HEK293 (cell line): ENCODE measurements around the gene MAGI2.

Source experiments
- CTCF ChIA-PET: fragments of 350-600 bp; formaldehyde crosslinking; extraction: SDS; loops from one replicate; lab custom pipeline; 2021; ENCODE audit warnings: antibody characterized with exemption; lab: Yijun Ruan, JAX
- POLR2A ChIA-PET: fragments of 300-600 bp; formaldehyde crosslinking; extraction: SDS; loops from one replicate; lab custom pipeline; 2020; ENCODE audit warnings: antibody characterized with exemption, inconsistent platforms; lab: Yijun Ruan, JAX
- H3K27ac ChIP-seq: fragments of 200-500 bp; sonication (Bioruptor generic); 2 replicates; pipeline ENCODE4 v1.5.1; 2014; ENCODE audit warnings: low read depth, low read length, control low read depth, inconsistent platforms; ENCODE audit errors: extremely low read depth
- H3K36me3 ChIP-seq, 2 experiments: fragments of 200-500 bp in 1 of 2; sonication (Bioruptor generic) in 1 of 2; 1 replicate in 1 of 2; 2 replicates in 1 of 2; pipeline ENCODE4 v1.5.1; 2014 to 2017; ENCODE audit warnings: inconsistent platforms in 2 of 2, low read length in 2 of 2; ENCODE audit not compliant: control insufficient read depth in 2 of 2, insufficient read depth in 1 of 2
- H3K4me1 ChIP-seq: fragments of 200-500 bp; sonication (Bioruptor generic); 2 replicates; pipeline ENCODE4 v1.5.1; 2014; ENCODE audit warnings: mild to moderate bottlenecking, low read length, inconsistent platforms; ENCODE audit not compliant: control insufficient read depth, insufficient read depth
- H3K4me3 ChIP-seq: 2 replicates; pipeline ENCODE4 v1.5.1; 2011; ENCODE audit warnings: low read depth, mild to moderate bottlenecking, control low read depth, low read length, moderate library complexity
- H3K9me3 ChIP-seq: fragments of 200-500 bp; sonication (Bioruptor generic); 2 replicates; pipeline ENCODE4 v1.5.1; 2014; ENCODE audit warnings: low read depth, low read length, inconsistent platforms; ENCODE audit not compliant: control insufficient read depth, insufficient read depth
- BCL11A ChIP-seq: fragments of 450-650 bp; formaldehyde crosslinking; IDR thresholded peaks from 2 replicates; pipeline ENCODE4 v1.5.1; 2016; ENCODE audit warnings: low read depth, missing biosample characterization, missing genetic modification characterization
- BCL6B ChIP-seq: fragments of 450-650 bp; formaldehyde crosslinking; IDR thresholded peaks from 2 replicates; pipeline ENCODE4 v1.5.1; 2017; ENCODE audit warnings: missing biosample characterization, missing genetic modification characterization
- HIC1 ChIP-seq: fragments of 450-650 bp; formaldehyde crosslinking; IDR thresholded peaks from 2 replicates; pipeline ENCODE4 v1.5.1; 2016; ENCODE audit warnings: missing biosample characterization, missing genetic modification characterization
- HOXD13 ChIP-seq: sonication (generic); formaldehyde crosslinking; IDR thresholded peaks from 2 replicates; pipeline ENCODE4 v1.8.0; 2022; ENCODE audit warnings: missing genetic modification reagents, borderline replicate concordance
- INSM2 ChIP-seq: fragments of 450-650 bp; formaldehyde crosslinking; IDR thresholded peaks from 2 replicates; pipeline ENCODE4 v1.5.1; 2016; ENCODE audit warnings: missing biosample characterization, missing genetic modification characterization
- OSR2 ChIP-seq: fragments of 450-650 bp; formaldehyde crosslinking; IDR thresholded peaks from 2 replicates; pipeline ENCODE4 v1.5.1; 2016; ENCODE audit warnings: missing biosample characterization, missing genetic modification characterization
- SETDB1 ChIP-seq: IDR thresholded peaks from one replicate; pipeline ENCODE4 v1.6.1; 2017; ENCODE audit warnings: mild to moderate bottlenecking, low read length, moderate library complexity, mixed read lengths; ENCODE audit not compliant: insufficient read length
- SP7 ChIP-seq: fragments of 450-650 bp; formaldehyde crosslinking; IDR thresholded peaks from 2 replicates; pipeline ENCODE4 v1.5.1; 2016; ENCODE audit warnings: missing biosample characterization, missing genetic modification characterization
- YY2 ChIP-seq: fragments of 450-650 bp; formaldehyde crosslinking; IDR thresholded peaks from 2 replicates; pipeline ENCODE4 v1.5.1; 2016; ENCODE audit warnings: missing biosample characterization, missing genetic modification characterization
- ZBTB7A ChIP-seq: fragments of 450-650 bp; formaldehyde crosslinking; IDR thresholded peaks from 2 replicates; pipeline ENCODE4 v1.5.1; 2016; ENCODE audit warnings: low read depth, missing biosample characterization, missing genetic modification characterization
- ZFP37 ChIP-seq: fragments of 450-650 bp; formaldehyde crosslinking; IDR thresholded peaks from 2 replicates; pipeline ENCODE4 v1.5.1; 2016; ENCODE audit warnings: missing biosample characterization, missing genetic modification characterization
- ZNF169 ChIP-seq: fragments of 450-650 bp; formaldehyde crosslinking; IDR thresholded peaks from 2 replicates; pipeline ENCODE4 v1.5.1; 2016; ENCODE audit warnings: missing biosample characterization, missing genetic modification characterization
- ZNF214 ChIP-seq: fragments of 450-650 bp; formaldehyde crosslinking; IDR thresholded peaks from 2 replicates; pipeline ENCODE4 v1.5.1; 2017; ENCODE audit warnings: missing biosample characterization, mild to moderate bottlenecking, missing genetic modification characterization, borderline replicate concordance
- ZNF223 ChIP-seq: fragments of 450-650 bp; formaldehyde crosslinking; IDR thresholded peaks from 2 replicates; pipeline ENCODE4 v1.5.1; 2016; ENCODE audit warnings: missing biosample characterization, missing genetic modification characterization
- ZNF274 ChIP-seq, 2 experiments: fragments of 200-500 bp in 1 of 2; fragments of 450-650 bp in 1 of 2; sonication (Bioruptor generic) in 1 of 2; formaldehyde crosslinking in 1 of 2; IDR thresholded peaks; 2 replicates each; pipeline versions ENCODE4 v1.5.1 to v1.6.1; 2014 to 2016; ENCODE audit warnings: borderline replicate concordance in 1 of 2, inconsistent platforms in 1 of 2, low read length in 1 of 2, missing biosample characterization in 1 of 2, missing genetic modification characterization in 1 of 2
- ZNF37A ChIP-seq: fragments of 450-650 bp; IDR thresholded peaks from 2 replicates; pipeline ENCODE4 v1.5.1; 2018; ENCODE audit warnings: missing biosample characterization, missing genetic modification characterization
- ZNF433 ChIP-seq: fragments of 450-650 bp; formaldehyde crosslinking; IDR thresholded peaks from 2 replicates; pipeline ENCODE4 v1.5.1; 2016; ENCODE audit warnings: missing biosample characterization, missing genetic modification characterization, low read depth
- ZNF571 ChIP-seq: fragments of 450-650 bp; formaldehyde crosslinking; IDR thresholded peaks from 2 replicates; pipeline ENCODE4 v1.5.0; 2017; ENCODE audit warnings: missing biosample characterization, missing genetic modification characterization
- ZNF623 ChIP-seq: fragments of 450-650 bp; formaldehyde crosslinking; IDR thresholded peaks from 2 replicates; pipeline ENCODE4 v1.5.1; 2016; ENCODE audit warnings: missing biosample characterization, missing genetic modification characterization
- ZNF624 ChIP-seq: fragments of 450-650 bp; formaldehyde crosslinking; IDR thresholded peaks from 2 replicates; pipeline ENCODE4 v1.5.1; 2017; ENCODE audit warnings: missing biosample characterization, missing genetic modification characterization
- ZNF701 ChIP-seq: fragments of 450-650 bp; formaldehyde crosslinking; IDR thresholded peaks from 2 replicates; pipeline ENCODE4 v1.5.1; 2016; ENCODE audit warnings: missing biosample characterization, missing genetic modification characterization
- ZNF707 ChIP-seq: fragments of 450-650 bp; formaldehyde crosslinking; IDR thresholded peaks from 2 replicates; pipeline ENCODE4 v1.5.1; 2016; ENCODE audit warnings: missing biosample characterization, missing genetic modification characterization
- ZNF768 ChIP-seq: fragments of 450-650 bp; formaldehyde crosslinking; IDR thresholded peaks from 2 replicates; pipeline ENCODE4 v1.5.1; 2018; ENCODE audit warnings: missing biosample characterization, mild to moderate bottlenecking, missing genetic modification characterization
- ZSCAN5A ChIP-seq: fragments of 450-650 bp; formaldehyde crosslinking; IDR thresholded peaks from 2 replicates; pipeline ENCODE4 v1.5.1; 2016; ENCODE audit warnings: missing biosample characterization, missing genetic modification characterization
- ZXDB ChIP-seq: fragments of 450-650 bp; formaldehyde crosslinking; IDR thresholded peaks from 2 replicates; pipeline ENCODE4 v1.5.1; 2016; ENCODE audit warnings: missing biosample characterization, missing genetic modification characterization

Gene MAGI2

GRCh38 chr7:78712111-78712510 lies 741.4 kb downstream of the MAGI2 start:
- Histone ChIP-seq H3K4me1 (no peaks in the 10 kb centered on the region), H3K36me3 (no peaks in the 10 kb centered on the region), H3K27ac (no peak overlapping the region), H3K9me3 (no peaks in the 10 kb centered on the region), H3K4me3 (no peak overlapping the region)
- TF ChIP-seq OSR2 (tag by site-specific recombination) (no peak), ZSCAN5A (no peak), HIC1 (tag by site-specific recombination) (no peak), ZNF701 (no peak), ZFP37 (tag by site-specific recombination) (no peak), ZNF768 (tag by site-specific recombination) (no peak), ZNF37A (no peak), INSM2 (tag by site-specific recombination) (no peak), YY2 (tag by site-specific recombination) (no peak), ZNF623 (tag by site-specific recombination) (no peak), ZXDB (tag by site-specific recombination) (no peak), BCL6B (tag by site-specific recombination) (no peak), ZBTB7A (tag by site-specific recombination) (no peak), HOXD13 (CRISPR knock-in tag) (no peak), SP7 (no peak)
- ChIA-PET CTCF (interaction anchor here (0.7 kb wide), 1 partner anchor 170 kb away, joined by 4 read pairs; no protein-coding TSS in a partner anchor), POLR2A (no interaction called here)

GRCh38 chr7:78709658-78710057 lies 743.8 kb downstream of the MAGI2 start:
- no peaks in the 10 kb centered on the region for H3K4me1 ChIP-seq
- H3K4me3 ChIP-seq: no peak overlapping the region
- POLR2A ChIA-PET: no interaction called here
- H3K27ac ChIP-seq: no peak overlapping the region
- H3K9me3 ChIP-seq: no peaks in the 10 kb centered on the region
- H3K36me3 ChIP-seq: no peaks in the 10 kb centered on the region
- TF ChIP-seq ZNF433 (tag by site-specific recombination): no peak
- no peak for TF ChIP-seq ZNF707
- TF ChIP-seq ZNF624 (tag by site-specific recombination): no peak
- no peak for TF ChIP-seq ZNF214 (tag by site-specific recombination)
- TF ChIP-seq ZNF223 (tag by site-specific recombination): no peak
- no peak for TF ChIP-seq ZNF571
- TF ChIP-seq BCL11A (tag by site-specific recombination): no peak
- no peak for TF ChIP-seq ZNF169 (tag by site-specific recombination)
- TF ChIP-seq ZNF274 (IDR thresholded peaks at IDR 0.05; ENCODE audit: low read length): no peak
- no peak for TF ChIP-seq ZNF274 (tag by site-specific recombination; IDR thresholded peaks at IDR 0.05; ENCODE audit: borderline replicate concordance)
- TF ChIP-seq SETDB1: no peak
- TF ChIP-seq, all 188 proteins: peak for 0
- CTCF ChIA-PET: no interaction called here
